ENCODE measurements around the gene POU2F1.
A peak's percentile ranks its signal among the peaks of the same experiment; 100 is the strongest.

Gene POU2F1

GRCh38 chr1:167268347-167268787, 47.7 kb downstream of the POU2F1 start:
- Mint-ChIP-seq H3K27ac (no peak overlapping the region), H3K4me1 (peaks cover 36% of the 10 kb centered on the region), H3K27me3 (no peaks in the 10 kb centered on the region), H3K4me3 (no peak overlapping the region), H3K9me3 (no peaks in the 10 kb centered on the region)
- ATAC-seq (no peak), DNase-seq (no peak)

- Mint-ChIP-seq H3K27me3 (no peaks in the 10 kb centered on the region), H3K4me1 (peaks cover 39% of the 10 kb centered on the region)
These were observed 49.8 kb downstream of the POU2F1 start for GRCh38 chr1:167270349-167271092.

GRCh38 chr1:167272369-167272957, 51.8 kb downstream of the POU2F1 start:
- no peak overlapping the region for H3K27ac Mint-ChIP-seq
- ATAC-seq (no peak), DNase-seq (no peak)
- H3K9me3 Mint-ChIP-seq = no peaks in the 10 kb centered on the region
- no peak overlapping the region for H3K4me3 Mint-ChIP-seq
- H3K27me3 Mint-ChIP-seq = no peaks in the 10 kb centered on the region
- H3K4me1 Mint-ChIP-seq = peaks cover 51% of the 10 kb centered on the region

More at GRCh38 chr1:167270349-167271092, 49.8 kb downstream of the POU2F1 start:
- H3K27ac Mint-ChIP-seq = no peak overlapping the region
- no peak for ATAC-seq
- H3K4me3 Mint-ChIP-seq = no peak overlapping the region
- DNase-seq = no peak
- H3K9me3 Mint-ChIP-seq = no peaks in the 10 kb centered on the region

GRCh38 chr1:167273027-167273800, 52.5 kb downstream of the POU2F1 start:
- Mint-ChIP-seq H3K4me1 (peaks cover 52% of the 10 kb centered on the region), H3K4me3 (no peak overlapping the region), H3K9me3 (no peaks in the 10 kb centered on the region), H3K27me3 (no peaks in the 10 kb centered on the region), H3K27ac (no peak overlapping the region)
- ATAC-seq = peak; percentile 33
- DNase-seq = no peak

- Mint-ChIP-seq H3K4me1 (peaks cover 47% of the 10 kb centered on the region), H3K27me3 (no peaks in the 10 kb centered on the region), H3K27ac (no peak overlapping the region), H3K4me3 (no peak overlapping the region), H3K9me3 (no peaks in the 10 kb centered on the region)
- ATAC-seq (no peak), DNase-seq (no peak)
These were observed 53.4 kb downstream of the POU2F1 start for GRCh38 chr1:167274061-167274460.

- peaks cover 37% of the 10 kb centered on the region for H3K4me1 Mint-ChIP-seq
- no peak overlapping the region for H3K27ac Mint-ChIP-seq
- H3K27me3 Mint-ChIP-seq = no peaks in the 10 kb centered on the region
- peak overlapping the region; percentile 53 to 58 for H3K4me3 Mint-ChIP-seq
- H3K9me3 Mint-ChIP-seq = no peaks in the 10 kb centered on the region
- DNase-seq (peak in 1 of 2 donors; percentile 24), ATAC-seq (peak; percentile 87)
These were observed 56.3 kb downstream of the POU2F1 start for GRCh38 chr1:167276969-167277368.

- Mint-ChIP-seq H3K9me3 (no peaks in the 10 kb centered on the region), H3K4me3 (no peak overlapping the region), H3K27ac (no peak overlapping the region), H3K27me3 (no peaks in the 10 kb centered on the region), H3K4me1 (peaks cover 28% of the 10 kb centered on the region)
- DNase-seq (no peak), ATAC-seq (no peak)
These were observed 57.8 kb downstream of the POU2F1 start for GRCh38 chr1:167278497-167278896.

- Mint-ChIP-seq H3K27ac (no peak overlapping the region), H3K4me3 (no peak overlapping the region), H3K27me3 (no peaks in the 10 kb centered on the region), H3K4me1 (peaks cover 26% of the 10 kb centered on the region), H3K9me3 (no peaks in the 10 kb centered on the region)
- DNase-seq (no peak), ATAC-seq (no peak)
These were observed 60.2 kb downstream of the POU2F1 start for GRCh38 chr1:167280912-167281311.

- H3K4me3 Mint-ChIP-seq = no peak overlapping the region
- ATAC-seq (no peak), DNase-seq (no peak)
- no peaks in the 10 kb centered on the region for H3K4me1 Mint-ChIP-seq
- peaks cover 0 to 8% of the 10 kb centered on the region in 2 donors for H3K9me3 Mint-ChIP-seq
- H3K27me3 Mint-ChIP-seq = no peaks in the 10 kb centered on the region
- no peak overlapping the region for H3K27ac Mint-ChIP-seq
These were observed 67.8 kb downstream of the POU2F1 start for GRCh38 chr1:167288390-167289074.

- Mint-ChIP-seq H3K9me3 (peaks cover 0 to 9% of the 10 kb centered on the region in 2 donors), H3K4me1 (peaks cover under 1% of the 10 kb centered on the region)
These were observed 68.4 kb downstream of the POU2F1 start for GRCh38 chr1:167289075-167289442.

GRCh38 chr1:167289966-167290365, 69.3 kb downstream of the POU2F1 start:
- peaks cover 10% of the 10 kb centered on the region for H3K4me1 Mint-ChIP-seq
- ATAC-seq = no peak
- H3K27me3 Mint-ChIP-seq = no peaks in the 10 kb centered on the region
- no peak overlapping the region for H3K27ac Mint-ChIP-seq
- no peak overlapping the region for H3K4me3 Mint-ChIP-seq
- peaks cover 0 to 9% of the 10 kb centered on the region in 2 donors for H3K9me3 Mint-ChIP-seq
- DNase-seq = no peak

More at GRCh38 chr1:167289075-167289442, 68.4 kb downstream of the POU2F1 start:
- H3K4me3 Mint-ChIP-seq = no peak overlapping the region
- ATAC-seq (no peak), DNase-seq (no peak)
- H3K27ac Mint-ChIP-seq = no peak overlapping the region
- H3K27me3 Mint-ChIP-seq = no peaks in the 10 kb centered on the region

- H3K4me3 Mint-ChIP-seq = no peak overlapping the region
- H3K9me3 Mint-ChIP-seq = peaks cover 0 to 9% of the 10 kb centered on the region in 2 donors
- no peak overlapping the region for H3K27ac Mint-ChIP-seq
- no peak for DNase-seq
- no peaks in the 10 kb centered on the region for H3K27me3 Mint-ChIP-seq
- no peak for ATAC-seq
- peaks cover 14% of the 10 kb centered on the region for H3K4me1 Mint-ChIP-seq
These were observed 71.0 kb downstream of the POU2F1 start for GRCh38 chr1:167291539-167292185.

GRCh38 chr1:167292216-167292615, 71.5 kb downstream of the POU2F1 start:
- H3K4me3 Mint-ChIP-seq = no peak overlapping the region
- ATAC-seq = no peak
- H3K27me3 Mint-ChIP-seq = no peaks in the 10 kb centered on the region

GRCh38 chr1:167293057-167293456, 72.4 kb downstream of the POU2F1 start:
- Mint-ChIP-seq H3K27ac (no peak overlapping the region), H3K4me3 (no peak overlapping the region), H3K27me3 (no peaks in the 10 kb centered on the region), H3K9me3 (peaks cover 0 to 9% of the 10 kb centered on the region in 2 donors), H3K4me1 (peaks cover 14% of the 10 kb centered on the region)
- ATAC-seq = no peak
- no peak for DNase-seq

More at GRCh38 chr1:167292216-167292615, 71.5 kb downstream of the POU2F1 start:
- no peak for DNase-seq
- H3K4me1 Mint-ChIP-seq = peaks cover 14% of the 10 kb centered on the region
- H3K27ac Mint-ChIP-seq = no peak overlapping the region
- H3K9me3 Mint-ChIP-seq = peaks cover 0 to 9% of the 10 kb centered on the region in 2 donors

GRCh38 chr1:167294528-167294927, 73.8 kb downstream of the POU2F1 start:
- peaks cover 0 to 9% of the 10 kb centered on the region in 2 donors for H3K9me3 Mint-ChIP-seq
- H3K4me1 Mint-ChIP-seq = peaks cover 14% of the 10 kb centered on the region
- no peaks in the 10 kb centered on the region for H3K27me3 Mint-ChIP-seq
- DNase-seq (no peak), ATAC-seq (peak; percentile 69)
- no peak overlapping the region for H3K4me3 Mint-ChIP-seq
- H3K27ac Mint-ChIP-seq = no peak overlapping the region
